NCI-H2029 treated with DMSO at 0.1 percent for 48 hours (cell line): Measurements from ENCODE around the gene PDZD8.
"Not testable (repeated sequence)": the region's sequence is repeated elsewhere in the genome, so short reads cannot be mapped to it uniquely, and the experiment has no call there.

Experiments
- DNase-seq: peaks from one replicate; lab custom pipeline; 2025; lab: John Stamatoyannopoulos, UW

Gene PDZD8

DNA sequence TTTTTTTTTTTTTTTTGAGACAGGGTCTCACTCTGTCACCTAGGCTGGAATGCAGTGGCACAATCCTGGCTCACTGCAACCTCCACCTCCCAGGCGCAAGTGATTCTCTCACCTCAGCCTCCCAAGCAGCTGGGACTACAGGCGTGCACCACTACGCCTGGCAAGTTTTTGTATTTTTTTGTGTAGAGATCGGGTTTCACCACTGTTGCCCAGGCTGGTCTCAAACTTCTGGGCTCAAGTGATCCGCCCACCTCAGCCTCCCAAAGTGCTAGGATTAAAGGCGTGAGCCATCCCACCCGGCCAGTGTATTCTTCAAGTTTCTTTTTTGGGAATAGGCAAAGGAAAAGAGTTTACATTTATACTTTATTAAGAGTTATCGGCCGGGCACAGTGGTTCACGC is 84.4 kb downstream of the PDZD8 start:
- DNase-seq: not testable (repeated sequence)

DNA sequence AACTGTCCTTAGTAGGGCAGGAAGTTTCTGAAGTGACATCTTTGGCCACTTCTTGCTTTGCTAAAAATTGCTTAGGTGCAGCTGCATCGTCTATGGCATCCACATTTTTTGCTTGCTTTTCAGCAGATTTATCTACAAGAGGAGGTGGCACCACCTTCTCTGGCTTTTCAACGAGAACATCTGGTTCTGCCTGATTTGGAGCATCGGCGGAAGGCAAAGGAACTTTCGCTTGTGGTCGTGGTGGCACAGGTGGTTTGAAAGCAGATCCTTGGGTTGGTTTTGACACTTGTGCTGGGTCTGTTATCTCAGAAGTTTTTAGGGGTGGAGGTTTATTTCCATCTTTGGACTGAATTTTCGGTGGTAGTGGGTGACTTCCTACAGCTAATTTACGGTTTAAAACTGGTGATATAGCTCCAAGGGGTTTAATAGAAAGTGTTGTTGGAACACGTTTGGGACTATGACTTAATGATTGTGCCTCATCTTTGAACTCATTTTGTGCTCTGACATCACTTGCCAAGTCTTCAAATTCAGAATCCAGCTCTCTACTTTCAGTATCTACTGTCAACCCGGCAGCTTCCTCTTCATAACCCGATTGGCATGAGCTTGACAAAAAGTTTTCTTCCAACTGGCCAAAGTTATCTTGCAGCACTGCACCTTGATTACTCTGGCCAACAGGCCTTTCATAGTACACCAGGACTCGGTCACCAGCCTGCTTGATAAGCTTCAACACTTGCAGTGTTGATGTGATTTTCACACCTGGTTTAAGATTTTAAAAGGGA is 90.3 kb downstream of the PDZD8 start:
- no peak for DNase-seq

DNA sequence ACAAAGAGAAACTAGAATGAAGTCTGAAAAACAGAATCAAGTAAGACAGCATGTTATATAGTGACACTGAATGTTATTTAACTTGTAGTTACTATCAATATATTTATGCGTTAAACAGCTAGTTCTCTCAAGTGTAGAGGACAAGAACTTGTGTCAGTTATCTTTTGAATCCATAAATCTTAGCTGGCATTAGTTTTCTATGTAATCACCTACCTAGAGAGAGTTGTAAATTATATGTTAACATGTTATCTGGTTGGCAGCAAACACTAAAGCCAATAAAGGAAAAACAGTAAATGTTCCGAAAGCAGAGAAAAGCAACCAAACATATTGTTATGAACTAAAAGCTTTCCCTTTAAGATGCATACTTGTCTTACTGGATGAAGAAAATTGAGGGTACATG is 97.6 kb downstream of the PDZD8 start:
- DNase-seq: no peak

DNA sequence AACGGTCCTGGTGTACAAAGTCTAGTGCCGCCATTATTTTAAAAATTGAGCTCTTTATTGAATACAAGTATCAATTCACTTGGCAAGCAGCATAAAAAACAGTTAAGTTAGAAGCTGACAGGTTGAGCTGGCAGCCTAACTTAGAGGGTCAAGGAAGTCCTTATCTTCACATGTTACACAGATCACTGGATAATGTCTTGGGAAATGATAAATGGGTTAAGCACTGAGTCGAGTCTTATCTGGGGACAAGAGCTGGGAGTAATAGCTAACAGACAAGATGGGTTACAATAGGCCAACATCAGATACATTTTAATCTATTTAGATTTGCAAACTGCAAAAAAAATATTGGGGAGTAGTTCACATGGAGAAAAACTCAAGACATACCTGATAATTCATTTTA is 100.1 kb downstream of the PDZD8 start:
- no peak for DNase-seq

DNA sequence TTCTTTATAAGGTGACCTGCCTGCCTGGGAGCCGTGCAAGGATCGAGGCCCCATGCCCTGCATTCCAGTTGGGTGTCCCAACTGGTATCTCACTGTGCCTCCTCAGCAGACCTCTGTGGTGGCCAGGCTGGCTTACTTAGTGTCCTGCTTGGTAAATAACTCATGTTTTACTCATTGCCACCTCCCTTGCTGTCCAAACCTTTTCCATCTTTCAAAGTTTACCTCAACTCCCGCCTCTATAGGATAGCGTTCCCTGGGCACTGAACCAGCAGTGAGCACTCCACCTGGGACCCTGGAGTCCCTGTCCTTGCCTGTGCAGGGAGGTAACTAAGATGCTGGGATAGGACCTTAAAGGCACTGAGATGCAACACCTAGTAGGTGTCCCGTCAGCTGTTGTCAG is 100.7 kb downstream of the PDZD8 start:
- no peak for DNase-seq

DNA sequence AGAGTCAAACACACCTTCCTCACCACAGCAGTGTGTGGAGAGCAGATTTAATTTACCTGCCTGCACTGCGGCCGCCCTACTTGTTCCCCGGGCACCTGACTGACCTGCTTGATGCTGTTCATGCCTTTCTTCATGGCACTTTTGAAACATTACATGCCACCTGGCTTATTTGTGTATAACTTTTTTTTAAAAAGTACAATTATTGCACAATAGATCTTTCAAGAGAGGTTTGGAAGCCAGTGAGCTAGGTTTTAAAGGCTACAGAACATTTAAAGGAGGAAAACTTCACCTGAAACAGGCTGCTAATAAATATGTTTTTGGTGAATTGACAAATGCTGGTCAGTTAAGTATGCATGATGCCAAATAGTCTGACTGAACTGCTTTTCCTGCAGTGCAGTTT is 101.3 kb downstream of the PDZD8 start:
- no peak for DNase-seq

DNA sequence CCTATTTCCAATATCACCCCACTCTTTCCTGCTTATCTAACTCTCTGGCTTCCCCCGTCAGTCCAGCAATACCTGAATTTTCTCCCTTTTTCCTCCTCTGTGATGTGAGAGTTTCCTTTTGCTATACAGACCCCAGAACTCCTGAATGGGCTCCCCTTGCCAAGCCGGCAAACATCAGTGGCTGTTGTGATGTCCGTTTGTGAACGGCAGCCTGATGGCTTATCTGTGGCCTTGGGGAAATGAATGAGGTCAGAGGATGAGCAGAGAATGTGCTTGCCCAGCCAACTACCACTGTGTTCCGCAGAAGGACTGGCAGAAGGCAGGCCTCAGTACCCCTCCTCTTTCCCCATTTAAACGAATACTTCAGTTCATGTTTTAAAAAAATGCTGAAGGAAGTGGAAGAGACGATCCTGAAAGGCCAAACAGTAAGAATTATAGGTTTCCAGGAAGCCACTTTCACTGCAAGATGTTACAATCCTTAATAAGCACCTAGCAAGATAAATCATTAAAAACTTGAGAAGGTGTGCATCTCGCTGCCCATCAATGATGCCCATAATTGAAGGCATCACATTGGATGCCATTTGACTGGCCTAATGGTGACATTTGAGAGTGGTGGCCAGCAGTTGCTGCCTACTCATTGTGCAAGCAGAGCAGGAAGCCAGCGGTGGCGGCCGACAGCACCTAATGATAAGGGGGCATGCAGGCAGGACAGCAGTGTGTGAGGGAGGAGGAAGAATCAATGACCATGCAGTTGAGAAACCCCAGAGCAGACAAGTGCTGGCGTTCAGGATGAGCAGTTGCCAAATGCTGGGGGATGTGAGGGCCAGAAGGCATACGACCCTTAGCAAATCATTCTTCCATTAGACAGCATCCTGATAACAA is 102.8 kb downstream of the PDZD8 start:
- no peak for DNase-seq

DNA sequence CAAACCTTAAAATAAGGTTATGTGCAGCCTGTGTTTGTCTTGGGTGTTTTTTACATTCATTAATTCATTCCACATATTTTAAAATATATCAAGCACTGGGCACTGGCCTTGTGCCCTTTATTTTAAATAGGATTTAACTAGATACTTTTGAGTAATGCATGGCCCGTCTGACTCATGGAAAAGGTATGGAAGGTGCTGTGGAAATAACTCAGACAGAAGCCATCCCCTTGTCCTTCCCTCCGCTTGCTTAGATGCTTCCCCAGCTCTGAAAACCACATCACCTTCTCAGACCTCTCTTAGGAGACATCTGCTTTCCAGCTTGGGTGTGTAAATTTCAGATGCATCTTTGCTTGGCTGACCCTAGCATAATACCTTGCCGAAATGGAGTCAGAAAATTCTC is 103.8 kb downstream of the PDZD8 start:
- DNase-seq: no peak

DNA sequence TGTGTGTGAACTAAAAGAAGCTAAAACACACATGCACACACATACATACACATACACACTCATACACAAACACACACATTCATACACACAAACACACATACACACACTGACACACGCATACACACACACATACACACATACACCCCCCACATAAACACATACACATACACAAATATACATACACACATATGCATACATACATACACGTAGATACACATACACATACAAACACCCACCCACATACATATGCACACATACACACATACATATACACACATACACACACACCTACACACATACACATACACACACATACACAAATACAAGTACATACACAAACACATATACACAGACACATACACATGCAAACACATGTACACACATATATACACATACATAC is 106.3 kb downstream of the PDZD8 start:
- no peak for DNase-seq

DNA sequence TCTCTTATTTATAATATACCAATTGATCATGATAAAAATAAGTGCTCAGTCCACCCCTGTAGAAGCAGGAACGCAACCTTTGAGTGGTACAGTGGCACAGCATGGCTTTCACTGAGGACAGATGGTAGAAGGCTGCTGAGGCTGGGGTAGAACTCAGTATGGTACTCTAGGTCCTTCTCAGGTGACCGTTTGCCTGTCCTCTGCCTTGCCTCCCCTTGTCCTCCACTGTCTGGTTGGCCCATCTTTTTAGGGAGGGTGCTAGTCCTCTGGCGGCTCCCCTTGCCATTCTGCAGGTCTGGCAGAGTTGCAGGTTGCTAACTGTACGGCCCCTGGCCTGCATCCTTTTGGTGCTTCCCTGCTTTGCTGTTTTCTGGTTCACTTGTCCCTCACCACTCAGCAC is 107.0 kb downstream of the PDZD8 start:
- DNase-seq: no peak

DNA sequence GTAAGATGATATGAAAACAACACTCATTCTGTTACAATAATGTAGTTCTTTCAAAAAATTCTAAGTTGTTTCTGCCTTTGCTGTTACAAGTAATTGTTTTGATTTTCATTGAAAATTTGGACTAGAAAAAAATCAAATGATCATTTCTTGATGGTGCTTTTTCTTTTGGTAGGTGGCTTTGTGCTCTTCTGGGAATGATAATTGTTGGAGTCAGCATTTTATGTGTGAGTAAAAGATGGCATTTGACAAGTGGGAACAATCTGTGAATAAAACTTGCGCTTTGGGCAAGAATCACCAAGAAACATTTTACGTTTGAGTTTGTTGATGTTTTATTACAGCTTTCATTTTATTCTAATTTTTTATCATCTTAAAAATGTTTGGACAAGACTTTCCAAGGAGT is 108.4 kb downstream of the PDZD8 start:
- no peak for DNase-seq

DNA sequence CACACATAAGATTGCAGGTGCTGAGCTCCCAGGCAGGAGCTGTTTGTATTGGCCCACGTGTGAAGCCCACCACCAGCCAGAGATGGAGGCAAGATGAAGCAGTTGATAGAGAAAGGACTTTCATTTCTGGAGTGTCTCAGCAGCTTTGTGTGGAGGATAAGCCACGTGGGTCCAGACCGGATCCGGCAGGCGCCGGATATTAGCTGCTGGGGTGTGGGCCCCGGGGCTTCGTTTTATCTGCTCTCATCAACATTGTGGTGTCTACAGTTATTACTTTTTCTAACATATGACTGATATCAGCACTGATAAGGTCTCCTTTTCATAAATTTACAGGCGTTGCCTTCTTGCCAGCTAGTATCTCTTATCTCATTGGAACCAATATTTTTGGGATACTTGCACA is 108.8 kb downstream of the PDZD8 start:
- DNase-seq: no peak

DNA sequence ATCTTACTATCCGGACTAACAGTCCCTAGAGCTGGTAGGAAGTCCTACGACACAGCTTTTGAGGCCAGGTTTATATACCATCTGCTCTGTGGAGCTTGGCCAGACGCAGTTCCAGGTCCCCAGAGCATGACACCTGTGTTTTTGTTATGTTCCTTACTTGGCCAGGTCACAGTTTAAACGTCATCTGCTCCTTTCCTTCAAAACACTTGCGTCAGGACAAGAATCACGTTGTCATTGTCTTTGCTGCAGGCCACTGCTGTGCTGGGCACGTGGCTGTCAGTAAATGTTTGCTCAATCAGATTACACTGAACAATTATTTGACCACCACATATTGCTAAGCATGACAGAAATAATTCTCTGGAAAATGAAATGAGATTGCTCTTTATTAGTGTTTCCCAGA is 110.5 kb downstream of the PDZD8 start:
- no peak for DNase-seq

DNA sequence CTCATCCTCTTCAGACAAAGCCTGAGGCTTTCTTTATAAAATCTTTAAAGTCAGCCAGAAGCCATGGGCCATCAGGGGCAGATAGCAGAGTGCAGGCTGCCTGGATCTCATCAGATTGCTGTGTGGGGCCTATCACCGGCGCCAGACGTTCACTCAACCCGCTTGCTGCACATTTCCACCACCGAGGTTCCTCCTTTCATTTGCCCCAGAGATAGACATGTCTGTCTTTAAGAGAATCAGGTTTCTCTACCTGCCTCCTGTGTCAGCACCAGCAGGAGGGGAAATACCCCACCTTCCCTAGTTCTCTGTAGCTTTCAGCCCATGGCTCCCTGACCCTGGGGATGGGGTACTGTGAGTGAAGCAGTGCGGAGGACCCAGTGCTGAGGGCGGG is 112.3 kb downstream of the PDZD8 start:
- DNase-seq: no peak

DNA sequence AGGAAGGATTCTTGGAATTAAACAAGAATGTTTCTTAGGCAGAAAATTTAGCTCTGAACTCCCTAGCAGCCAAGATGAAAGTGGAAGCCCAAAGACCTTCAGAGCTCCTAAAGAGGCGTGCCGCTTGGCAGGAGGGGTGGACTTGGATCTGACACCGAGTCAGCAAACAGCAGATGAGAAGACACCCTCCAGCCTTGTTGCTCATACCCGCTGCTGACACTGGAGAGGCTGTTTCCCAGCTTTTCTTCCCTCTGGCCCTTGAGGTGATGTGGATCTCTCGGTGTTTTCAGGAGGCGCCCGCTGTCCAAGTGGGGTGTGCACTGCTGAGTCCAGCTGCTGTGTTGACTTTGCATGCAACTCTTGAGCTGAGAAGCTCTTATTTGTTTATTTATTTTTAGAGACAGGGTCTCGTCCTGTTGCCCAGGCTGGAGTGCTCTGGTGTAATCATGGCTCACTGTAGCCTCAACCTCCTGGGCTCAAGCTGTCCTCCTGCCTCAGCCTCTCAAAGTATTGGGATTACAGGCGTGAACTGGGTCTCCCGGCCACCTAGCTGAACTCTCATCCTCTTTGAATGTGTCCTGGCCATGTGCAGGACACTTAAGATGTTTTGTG is 112.8 kb downstream of the PDZD8 start:
- DNase-seq: no peak

DNA sequence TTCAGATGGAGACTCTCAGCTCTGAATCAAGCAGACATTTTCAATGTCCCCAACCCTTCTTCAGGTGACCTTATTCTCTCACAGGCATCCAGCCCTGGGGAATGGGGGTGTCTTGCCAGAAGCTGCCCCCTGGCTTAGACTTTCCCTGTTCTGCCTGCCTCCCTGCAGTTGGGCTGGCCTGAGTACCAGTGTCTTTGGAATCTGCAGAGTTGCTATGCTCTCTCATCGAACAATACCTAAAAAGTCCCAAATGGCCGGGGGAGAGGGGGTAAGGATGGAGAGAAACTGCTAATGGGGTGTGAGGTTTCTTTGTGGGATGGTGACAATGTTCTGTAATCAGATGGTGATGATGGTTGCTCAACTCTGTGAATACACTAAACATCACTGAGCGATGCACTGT is 113.7 kb downstream of the PDZD8 start:
- no peak for DNase-seq

DNA sequence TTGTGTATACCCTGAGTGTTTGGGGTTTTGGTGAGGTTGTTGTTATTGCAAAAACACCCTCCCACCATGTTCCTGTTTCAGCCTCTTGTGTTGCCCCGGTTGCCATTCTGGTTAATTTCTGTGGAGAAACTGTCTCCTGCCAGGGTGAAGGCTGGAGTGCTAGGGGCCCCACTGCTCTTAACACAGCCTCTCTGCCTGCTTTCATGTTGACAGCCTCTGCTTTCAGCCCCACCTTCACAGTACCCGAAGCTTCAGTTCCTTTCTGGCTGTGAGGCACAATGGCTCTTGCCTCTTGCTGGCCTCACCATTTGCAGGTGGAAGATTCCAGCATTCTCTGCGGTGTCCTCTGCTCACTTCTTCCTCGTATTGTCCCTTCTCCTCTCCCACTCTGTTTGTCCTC is 115.2 kb downstream of the PDZD8 start:
- DNase-seq: no peak

DNA sequence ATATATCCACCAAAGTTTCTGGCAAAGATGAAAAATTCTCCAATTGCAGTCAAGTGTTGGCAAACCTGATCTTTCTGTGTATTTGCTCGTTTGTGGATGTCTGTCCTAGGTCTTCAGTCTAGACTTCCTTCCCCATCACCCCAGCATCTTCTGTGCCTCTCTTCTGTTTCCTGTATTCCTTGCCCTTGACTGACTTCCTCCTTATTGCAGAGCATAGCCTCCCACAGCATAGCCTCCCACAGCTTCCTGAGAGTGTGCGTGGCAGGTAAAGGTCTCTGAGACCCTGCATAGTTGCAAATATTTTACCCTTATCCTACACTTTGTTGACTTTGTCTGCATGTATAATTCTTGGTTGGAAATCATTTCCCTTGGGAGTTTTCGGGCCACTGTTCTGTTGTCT is 116.0 kb downstream of the PDZD8 start:
- no peak for DNase-seq

DNA sequence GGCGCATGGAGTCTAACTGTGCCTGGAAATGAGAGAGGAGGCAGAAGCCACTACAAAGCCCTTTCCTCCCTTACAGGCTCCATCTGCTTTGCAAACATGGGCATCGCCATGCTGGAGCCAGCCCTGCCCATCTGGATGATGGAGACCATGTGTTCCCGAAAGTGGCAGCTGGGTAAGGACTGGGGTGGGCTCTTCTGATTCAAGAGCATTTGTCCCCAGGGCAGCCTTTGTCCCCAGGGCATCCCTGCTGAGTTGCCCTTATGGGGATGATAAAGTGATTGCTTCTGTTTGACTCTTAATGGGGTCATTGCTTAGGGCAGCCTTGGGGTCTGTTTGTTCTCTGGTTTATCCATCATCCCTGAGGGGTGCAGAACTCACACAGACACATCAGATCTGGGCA is 117.5 kb downstream of the PDZD8 start:
- no peak for DNase-seq

DNA sequence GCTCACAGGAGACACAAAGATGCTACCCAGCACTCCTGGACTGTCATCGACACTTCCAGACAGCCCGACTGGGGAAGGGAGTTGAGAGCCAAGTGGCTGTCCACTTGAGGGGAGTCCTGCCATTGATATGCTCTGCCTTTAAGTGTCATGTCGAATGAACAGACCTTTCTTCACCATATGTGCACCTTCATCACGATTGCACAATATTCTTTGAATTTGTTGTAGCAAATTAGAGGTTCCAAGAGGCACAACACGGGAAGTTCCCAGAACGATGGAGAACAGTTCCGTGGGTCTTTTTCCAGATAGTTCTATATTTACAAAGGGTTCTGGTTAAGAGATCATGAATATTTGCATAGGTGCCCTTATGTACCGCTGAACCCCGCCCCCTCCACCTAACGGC is 118.3 kb downstream of the PDZD8 start:
- no peak for DNase-seq

DNA sequence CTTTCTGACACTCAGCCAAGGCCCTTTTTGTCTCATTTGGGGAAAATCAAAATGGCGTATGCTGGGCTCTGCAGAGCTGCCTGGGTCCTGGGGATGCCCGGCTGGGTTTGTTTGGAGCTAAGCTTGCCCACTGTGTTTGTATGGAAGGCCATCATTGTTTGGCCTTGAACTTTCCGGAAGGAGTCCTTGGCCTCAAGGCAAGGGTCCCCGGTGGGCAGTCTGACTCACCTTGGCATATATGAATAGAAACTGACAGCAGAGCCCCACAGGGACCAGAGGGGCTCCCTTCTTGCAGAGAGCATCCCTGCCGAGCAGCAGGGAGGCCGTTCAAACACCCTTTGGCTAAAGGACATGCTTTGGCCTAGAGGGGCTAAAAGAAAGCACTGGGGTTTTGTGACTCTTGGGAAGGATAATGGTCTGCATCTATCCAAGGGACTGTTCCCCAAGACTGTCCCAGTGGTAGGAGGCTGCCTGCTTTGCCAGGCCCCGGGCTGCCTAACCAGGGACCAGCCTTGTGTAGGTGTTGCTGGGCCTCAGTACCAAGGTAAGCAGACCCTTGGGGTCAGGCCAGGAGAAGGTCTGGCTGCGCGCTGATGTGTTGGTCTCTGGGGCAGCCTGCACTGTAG is 119.3 kb downstream of the PDZD8 start:
- no peak for DNase-seq
